Thymus (tissue), 11 donors: ENCODE results near the gene ATP5PO. TPM values are rescaled to one million over a fixed set of nuclear protein-coding genes. Genes with fewer than 3 reads are reported as not detected.
"Not testable (repeated sequence)": the region's sequence is repeated elsewhere in the genome, so short reads cannot be mapped to it uniquely, and the experiment has no call there.

ENCODE experiments used
- DNase-seq, 9 donors: peaks; one replicate each; pipeline ENCODE4 v3.0.0-alpha.2; 2013; ENCODE audit warnings: low spot score in 9 of 9, low read depth in 6 of 9, missing footprints in 1 of 9
- H3K27ac ChIP-seq, 2 donors: one replicate each; pipeline ENCODE4 v1.5.1; 2013; ENCODE audit warnings: control low read depth in 1 of 2, low read depth in 1 of 2, low read length in 1 of 2, mild to moderate bottlenecking in 1 of 2, moderate library complexity in 1 of 2
- H3K27me3 ChIP-seq, 2 donors: one replicate each; pipeline ENCODE4 v1.5.1; 2013; ENCODE audit warnings: low read length in 1 of 2; ENCODE audit not compliant: control insufficient read depth in 2 of 2, insufficient read depth in 1 of 2
- H3K36me3 ChIP-seq, 2 donors: one replicate each; pipeline ENCODE4 v1.5.1; 2013; ENCODE audit warnings: low read length in 1 of 2, mild to moderate bottlenecking in 1 of 2, moderate library complexity in 1 of 2; ENCODE audit not compliant: control insufficient read depth in 2 of 2, insufficient read depth in 2 of 2
- H3K4me1 ChIP-seq, 2 donors: one replicate each; pipeline ENCODE4 v1.5.1; 2013; ENCODE audit warnings: low read length in 2 of 2; ENCODE audit not compliant: control insufficient read depth in 2 of 2, insufficient read depth in 2 of 2
- H3K4me3 ChIP-seq, 2 donors: one replicate each; pipeline ENCODE4 v1.5.1; 2013; ENCODE audit warnings: low read length in 2 of 2, control low read depth in 1 of 2, mild to moderate bottlenecking in 1 of 2
- H3K9me3 ChIP-seq, 2 donors: one replicate each; pipeline ENCODE4 v1.5.1; 2013; ENCODE audit warnings: low read length in 1 of 2, mild to moderate bottlenecking in 1 of 2; ENCODE audit not compliant: control insufficient read depth in 2 of 2, insufficient read depth in 1 of 2
- WGBS: extraction: QIAGEN DNeasy Blood & Tissue Kit; methylation state at CpG from one replicate; pipeline ENCODE4 v1.1.7; 2013; 5-methylcytosine and 5-hydroxymethylcytosine counted together
- polyA plus RNA-seq: library from polyadenylated mRNA; stranded (reverse); fragments of 200-250 nt; gene quantifications from one replicate; pipeline ENCODE4 v1.2.3, GENCODE V29; 2013
- total RNA-seq: library from RNA; stranded (reverse); fragments of 120-200 nt; gene quantifications from one replicate; pipeline ENCODE4 v1.2.4, GENCODE V29; 2013
- donor health status: healthy.

ATP5PO gene
- total and polyA plus RNA-seq, 2 donors, result 252 to 294 TPM

DNA sequence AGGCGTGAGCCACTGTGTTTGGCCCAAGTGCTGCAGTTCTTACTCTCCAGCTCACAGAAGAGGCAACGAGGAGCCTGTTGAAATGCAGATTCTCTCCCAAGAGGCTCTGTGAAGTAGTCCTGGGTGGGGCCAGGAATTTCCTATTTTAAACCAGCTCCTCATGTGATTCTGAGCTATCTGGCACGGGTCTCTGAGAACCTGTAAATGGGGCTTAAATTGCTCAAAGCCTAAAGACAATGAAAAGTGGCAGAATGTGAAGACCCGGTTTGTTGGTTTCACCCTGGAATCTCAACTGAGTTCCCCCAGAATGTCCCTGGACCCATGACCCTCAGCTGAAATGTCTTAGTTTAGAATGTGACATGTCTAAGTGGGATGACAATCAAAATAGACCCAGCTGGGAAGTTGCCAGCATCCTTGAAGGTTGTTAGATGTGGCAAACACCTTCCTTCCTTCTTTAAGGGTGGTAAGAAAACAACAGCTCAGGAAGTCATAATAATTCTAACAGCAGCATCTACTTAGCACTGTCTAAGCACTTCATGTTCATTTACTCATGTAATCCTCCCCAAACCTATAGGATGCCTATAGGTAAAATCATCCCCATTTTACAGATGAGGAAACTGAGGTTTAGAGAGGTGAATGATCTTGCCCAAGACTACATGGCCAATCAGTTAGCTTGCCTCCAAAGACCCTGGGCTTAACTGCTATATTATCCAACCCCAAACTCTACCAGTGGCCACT lies 20.9 kb upstream of the ATP5PO start:
- DNase-seq, result peak in 5 of 9 donors; percentile 62 to 84 (median 68)
- 48% methylated on average over 4 of the region's 4 CpGs for WGBS
- Histone ChIP-seq H3K27ac (peak overlapping the region; percentile 89 to 92), H3K9me3 (no peaks in the 10 kb centered on the region), H3K4me1 (peaks cover 42 to 58% of the 10 kb centered on the region in 2 donors), H3K27me3 (no peaks in the 10 kb centered on the region), H3K36me3 (peaks cover 2 to 7% of the 10 kb centered on the region in 2 donors), H3K4me3 (no peak overlapping the region)

DNA sequence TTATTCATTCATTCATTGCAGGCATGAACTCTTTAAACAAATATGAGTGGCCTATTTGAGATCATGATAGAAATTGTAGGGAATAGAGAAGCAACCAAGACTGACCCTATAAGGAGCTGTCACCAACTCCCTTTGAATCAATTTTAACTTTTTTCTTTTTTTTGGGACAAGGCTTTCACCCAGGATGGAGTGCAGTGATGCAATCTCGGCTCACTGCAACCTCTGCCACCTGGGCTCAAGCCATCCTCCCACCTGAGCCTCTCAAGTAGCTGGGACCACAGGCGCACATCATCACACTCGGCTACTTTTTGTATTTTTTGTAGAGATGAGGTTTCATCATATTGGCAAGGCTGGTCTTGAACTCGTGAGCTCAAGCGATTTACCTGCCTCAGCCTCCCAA lies 17.1 kb upstream of the ATP5PO start:
- H3K36me3 ChIP-seq, result no peaks in the 10 kb centered on the region
- 91% methylated on average over 5 of the region's 5 CpGs for WGBS
- peak overlapping the region; percentile 61 to 78 for H3K4me3 ChIP-seq
- peaks cover 39 to 54% of the 10 kb centered on the region in 2 donors for H3K4me1 ChIP-seq
- H3K9me3 ChIP-seq, result no peaks in the 10 kb centered on the region
- peak overlapping the region; percentile 1 to 99 for H3K27ac ChIP-seq
- no peaks in the 10 kb centered on the region for H3K27me3 ChIP-seq
- no peak for DNase-seq

DNA sequence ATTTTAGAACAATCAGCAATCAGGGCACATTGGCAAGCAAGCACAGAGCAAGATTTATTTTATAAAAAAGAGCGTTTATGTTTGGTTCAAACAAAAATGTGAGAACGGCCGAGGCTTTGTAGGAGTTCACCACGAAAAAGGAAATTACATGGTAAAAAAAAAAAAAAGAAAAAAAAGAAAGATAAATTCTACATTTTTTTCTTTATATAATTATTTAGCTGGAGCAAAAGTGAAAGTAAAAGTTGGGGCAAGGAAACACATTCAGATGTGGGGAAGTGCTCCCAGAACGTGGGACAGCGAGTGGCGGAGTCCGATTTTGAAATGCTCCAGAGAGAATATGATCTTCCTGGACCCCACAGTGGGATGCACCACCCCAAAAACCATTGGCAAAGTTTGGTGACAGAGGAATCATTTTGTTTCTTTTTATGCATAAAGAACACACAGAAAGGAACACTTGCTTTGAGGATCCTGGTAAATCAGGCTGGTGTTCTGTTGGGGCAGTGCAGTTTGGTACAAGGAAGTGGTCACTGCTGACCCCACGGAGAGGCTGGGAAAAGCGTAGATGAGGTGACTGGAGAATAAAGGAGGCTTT lies 16.3 kb upstream of the ATP5PO start:
- Histone ChIP-seq H3K4me3 (peak overlapping the region; percentile 61 to 78), H3K4me1 (peaks cover 32 to 45% of the 10 kb centered on the region in 2 donors), H3K27me3 (no peaks in the 10 kb centered on the region), H3K9me3 (no peaks in the 10 kb centered on the region), H3K27ac (peak overlapping the region; percentile 99), H3K36me3 (no peaks in the 10 kb centered on the region)
- WGBS, result 3% methylated on average over 10 of the region's 10 CpGs
- peak in 3 of 9 donors; percentile 31 to 69 (median 37) for DNase-seq

DNA sequence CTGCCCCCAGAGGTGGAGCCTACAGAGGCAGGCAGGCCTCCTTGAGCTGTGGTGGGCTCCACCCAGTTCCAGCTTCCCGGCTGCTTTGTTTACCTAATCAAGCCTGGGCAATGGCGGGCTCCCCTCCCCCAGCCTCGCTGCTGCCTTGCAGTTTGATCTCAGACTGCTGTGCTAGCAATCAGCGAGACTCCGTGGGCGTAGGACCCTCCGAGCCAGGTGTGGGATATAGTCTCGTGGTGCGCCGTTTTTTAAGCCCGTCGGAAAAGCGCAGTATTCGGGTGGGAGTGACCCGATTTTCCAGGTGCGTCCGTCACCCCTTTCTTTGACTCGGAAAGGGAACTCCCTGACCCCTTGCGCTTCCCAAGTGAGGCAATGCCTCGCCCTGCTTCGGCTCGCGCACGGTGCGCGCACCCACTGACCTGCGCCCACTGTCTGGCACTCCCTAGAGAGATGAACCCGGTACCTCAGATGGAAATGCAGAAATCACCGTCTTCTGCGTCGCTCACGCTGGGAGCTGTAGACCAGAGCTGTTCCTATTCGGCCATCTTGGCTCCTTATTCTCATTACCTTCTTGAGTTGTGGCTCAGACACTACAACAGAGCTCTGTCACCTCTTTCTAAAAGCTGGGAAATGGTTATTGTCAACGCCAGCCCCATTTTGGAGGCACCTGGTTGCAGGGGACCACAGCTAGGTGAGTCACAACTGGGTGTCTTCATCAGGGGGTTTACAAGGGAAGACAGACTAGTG lies 15.6 kb upstream of the ATP5PO start:
- not testable (repeated sequence) for H3K36me3 ChIP-seq, H3K9me3 ChIP-seq, H3K27me3 ChIP-seq
- peak overlapping the region; percentile 99 for H3K27ac ChIP-seq
- WGBS, result 51% methylated on average over 9 of the region's 34 CpGs
- H3K4me3 ChIP-seq, result peak overlapping the region; percentile 61 to 78
- DNase-seq, result peak in 3 of 9 donors; percentile 33 to 77 (median 52)
- peaks cover 29 to 39% of the 10 kb centered on the region in 2 donors for H3K4me1 ChIP-seq

DNA sequence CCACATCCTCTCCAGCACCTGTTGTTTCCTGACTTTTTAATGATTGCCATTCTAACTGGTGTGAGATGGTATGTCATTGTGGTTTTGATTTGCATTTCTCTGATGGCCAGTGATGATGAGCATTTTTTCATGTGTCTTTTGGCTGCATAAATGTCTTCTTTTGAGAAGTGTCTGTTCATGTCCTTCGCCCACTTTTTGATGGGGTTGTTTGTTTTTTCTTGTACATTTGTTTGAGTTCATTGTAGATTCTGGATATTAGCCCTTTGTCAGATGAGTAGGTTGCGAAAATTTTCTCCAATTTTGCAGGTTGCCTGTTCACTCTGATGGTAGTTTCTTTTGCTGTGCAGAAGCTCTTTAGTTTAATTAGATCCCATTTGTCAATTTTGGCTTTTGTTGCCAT lies 10.6 kb upstream of the ATP5PO start:
- H3K27ac ChIP-seq, DNase-seq, H3K27me3 ChIP-seq, H3K9me3 ChIP-seq, H3K4me3 ChIP-seq, H3K4me1 ChIP-seq, H3K36me3 ChIP-seq: not testable (repeated sequence)
- 80% methylated on average over 2 of the region's 2 CpGs for WGBS

DNA sequence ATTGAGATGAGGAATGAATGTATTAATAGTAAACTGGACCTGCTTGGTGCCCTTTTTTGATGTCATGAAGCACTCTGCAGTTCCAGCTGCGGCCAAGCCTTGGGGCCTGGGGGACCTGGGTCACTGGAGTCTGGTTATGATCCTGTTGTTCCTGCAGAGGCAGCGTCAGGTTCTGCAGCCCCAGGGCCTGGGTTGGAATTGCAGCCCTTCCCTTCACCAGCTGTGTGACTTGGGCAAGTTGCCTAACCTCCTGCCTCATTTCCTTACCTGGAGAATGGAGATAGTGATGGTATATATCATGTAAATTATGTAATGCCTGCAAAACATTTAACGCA lies 9.1 kb upstream of the ATP5PO start:
- Histone ChIP-seq H3K27me3 (peaks cover 0 to 2% of the 10 kb centered on the region in 2 donors), H3K4me3 (no peak overlapping the region), H3K9me3 (no peaks in the 10 kb centered on the region), H3K36me3 (no peaks in the 10 kb centered on the region), H3K27ac (peak overlapping the region in 1 of 2 donors; percentile 62), H3K4me1 (peaks cover 0 to 5% of the 10 kb centered on the region in 2 donors)
- 96% methylated on average over 3 of the region's 3 CpGs for WGBS
- DNase-seq, result no peak

DNA sequence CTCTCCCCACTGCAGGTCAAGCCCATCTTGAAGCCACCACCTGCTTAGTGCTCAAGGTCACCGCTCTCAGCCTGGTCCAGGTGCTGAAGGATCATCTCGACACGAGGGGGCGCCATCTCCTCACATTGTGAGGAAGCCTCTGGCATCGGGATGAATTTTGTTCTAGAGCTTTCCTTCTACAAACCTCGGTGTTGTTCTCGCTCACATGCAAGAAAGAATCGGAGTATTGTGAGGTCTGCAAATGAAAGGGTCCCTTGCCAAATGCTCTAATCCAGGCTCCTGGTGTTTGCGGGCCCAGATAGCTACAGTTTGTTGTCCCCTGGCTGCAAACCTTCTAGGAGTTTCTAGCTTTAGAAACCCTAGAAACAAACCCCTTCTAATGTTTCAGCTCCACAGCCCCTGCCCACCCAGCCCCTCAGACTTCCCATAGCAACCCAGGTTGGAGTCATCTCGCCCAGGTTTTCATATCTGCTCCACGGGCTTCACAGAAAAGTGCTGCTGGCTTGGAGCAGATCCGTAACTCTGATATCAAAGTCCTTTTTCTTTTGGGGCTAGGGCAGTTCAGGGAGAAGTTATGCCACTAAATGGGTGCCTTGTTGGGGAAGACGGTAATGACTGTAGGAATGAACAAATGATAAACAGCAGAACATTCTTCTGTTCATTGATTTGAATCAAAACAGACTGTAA lies 8.6 kb upstream of the ATP5PO start:
- Histone ChIP-seq H3K4me1 (peaks cover 0 to 5% of the 10 kb centered on the region in 2 donors), H3K9me3 (no peaks in the 10 kb centered on the region), H3K27me3 (peaks cover 0 to 2% of the 10 kb centered on the region in 2 donors), H3K27ac (peak overlapping the region in 1 of 2 donors; percentile 62), H3K4me3 (no peak overlapping the region), H3K36me3 (no peaks in the 10 kb centered on the region)
- WGBS, result 37% methylated on average over 13 of the region's 13 CpGs
- DNase-seq, result peak in 8 of 9 donors; percentile 62 to 94 (median 86)

DNA sequence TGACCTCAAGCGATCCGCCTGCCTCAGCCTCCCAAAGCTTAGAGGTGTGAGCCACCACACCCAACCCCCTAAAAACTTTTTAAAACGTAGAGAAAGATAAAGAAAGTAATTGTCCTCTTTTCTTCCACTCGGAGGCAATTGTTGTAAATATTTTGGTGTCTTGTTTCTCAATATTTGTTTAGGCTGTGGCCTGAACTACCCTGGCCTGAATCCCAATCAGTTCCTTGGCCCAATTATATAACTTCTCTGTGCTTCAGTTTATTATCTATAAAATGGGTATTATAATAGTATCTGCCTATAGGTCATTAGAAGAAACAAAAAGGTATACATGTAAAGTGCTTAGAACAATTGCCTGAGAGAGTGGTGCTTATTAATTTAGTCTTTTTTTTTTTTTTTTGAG lies 1.8 kb upstream of the ATP5PO start:
- Histone ChIP-seq H3K4me3 (no peak overlapping the region), H3K9me3 (no peaks in the 10 kb centered on the region), H3K36me3 (peaks cover 0 to 12% of the 10 kb centered on the region in 2 donors), H3K4me1 (peaks cover 14% of the 10 kb centered on the region in 2 donors), H3K27ac (no peak overlapping the region), H3K27me3 (no peaks in the 10 kb centered on the region)
- 98% methylated on average over 4 of the region's 4 CpGs for WGBS
- DNase-seq, result no peak
